Adrenal gland (tissue), 12 donors: ENCODE results near the gene SLC27A6. TPM values are rescaled to one million over a fixed set of nuclear protein-coding genes. Genes with fewer than 3 reads are reported as not detected.
"Not testable (repeated sequence)": the region's sequence is repeated elsewhere in the genome, so short reads cannot be mapped to it uniquely, and the experiment has no call there.

Experiments used
- DNase-seq, 7 donors: peaks; one replicate each; pipeline ENCODE4 v3.0.0-alpha.2; 2019 to 2020
- H3K27ac ChIP-seq, 5 donors: fragments of 200-600 bp; sonication (generic) in 4 of 5; 1 replicate in 3 of 5; 2 replicates in 2 of 5; pipeline versions ENCODE4 v1.5.1 to v1.8.0; 2016 to 2020; ENCODE audit warnings: mild to moderate bottlenecking in 1 of 5
- H3K27me3 ChIP-seq: fragments of 200-600 bp; 2 replicates; pipeline ENCODE4 v1.8.0; 2021
- H3K36me3 ChIP-seq, 2 donors: fragments of 200-600 bp; replicated peaks in 1 of 2; 1 replicate in 1 of 2; 2 replicates in 1 of 2; pipeline versions ENCODE4 v1.5.1 to v1.8.0; 2018 to 2022
- H3K4me1 ChIP-seq, 2 donors: fragments of 200-600 bp; replicated peaks in 1 of 2; 1 replicate in 1 of 2; 2 replicates in 1 of 2; pipeline versions ENCODE4 v1.5.1 to v1.8.0; 2018 to 2021
- H3K4me3 ChIP-seq, 4 donors: fragments of 200-600 bp; sonication (generic) in 3 of 4; one replicate each; pipeline ENCODE4 v1.5.1; 2016 to 2018
- H3K9me3 ChIP-seq, 3 donors: fragments of 200-600 bp; sonication (generic) in 1 of 3; replicated peaks in 1 of 3; 1 replicate in 2 of 3; 2 replicates in 1 of 3; pipeline versions ENCODE4 v1.5.1 to v1.8.0; 2016 to 2021
- CTCF ChIP-seq, 6 experiments: fragments of 450-650 bp in 4 of 6; fragments of 200-600 bp in 2 of 6; sonication (generic) in 1 of 6; IDR thresholded peaks; 1 replicate in 5 of 6; 2 replicates in 1 of 6; pipeline versions ENCODE4 v1.5.1 to v1.8.0; 2016 to 2021; ENCODE audit warnings: antibody characterized with exemption in 6 of 6, mild to moderate bottlenecking in 2 of 6, moderate library complexity in 1 of 6
- POLR2A ChIP-seq, 2 donors: fragments of 450-650 bp; IDR thresholded peaks; one replicate each; pipeline ENCODE4 v1.6.1; 2017; ENCODE audit warnings: antibody characterized with exemption in 2 of 2, mild to moderate bottlenecking in 2 of 2, moderate library complexity in 1 of 2
- WGBS, 4 donors: extraction: QIAGEN DNeasy Blood & Tissue Kit in 2 of 4; methylation state at CpG; one replicate each; pipeline versions ENCODE4 v1.1.5 to v1.1.7; 2013 to 2017; 5-methylcytosine and 5-hydroxymethylcytosine counted together
- intact Hi-C, 2 donors: fragments of 100-400 bp; cut with DNase I; formaldehyde crosslinking; loops; one replicate each; pipeline versions ENCODE4 v1.14.1 to v1.15.0; 2022 to 2023
- polyA plus RNA-seq, 3 donors: library from polyadenylated mRNA; stranded (reverse); fragments of 200-250 nt in 2 of 3; fragments of 350-450 nt in 1 of 3; fragmentation: Illumina TruSeq in 1 of 3; extraction: RNeasy Lipid Tissue Mini Kit (QIAGEN cat#74804) in 1 of 3; gene quantifications; one replicate each; pipeline ENCODE4 v1.2.3, GENCODE V29; 2013 to 2014
- total RNA-seq, 9 donors: library from RNA; depleted of rRNA in 4 of 9; stranded (reverse); fragments of >200 nt in 4 of 9; fragments of 120-200 nt in 1 of 9; fragmentation: NEBNext Ultra II Directional in 1 of 9; extraction: Animal tissue kit (Norgen Biotek cat#: 25700) in 1 of 9; gene quantifications; one replicate each; pipeline versions ENCODE4 v1.1.0 to v1.2.4, GENCODE V29; 2013 to 2023
- donor health status: healthy with polysubstance abuse.
- donor health status: Bipolar disorder and iron deficiency.
- donor health status: DM: yes; HTN: yes; CAD: no.
- donor health status: DM: no; HTN: no; CAD: no.
- donor health status: DM: no; HTN: no; CAD: no.
- donor health status: DM: yes; HTN: yes; CAD: no.

SLC27A6 gene
- total and polyA plus RNA-seq, 12 donors, result 1.0 to 108 (median 12.1) TPM

GRCh38 chr5:129022599-129022998 lies 57.3 kb downstream of the SLC27A6 start:
- Histone ChIP-seq H3K27me3 (no peaks in the 10 kb centered on the region), H3K4me1 (no peaks in the 10 kb centered on the region), H3K9me3 (no peaks in the 10 kb centered on the region), H3K27ac (no peak overlapping the region), H3K36me3 (no peaks in the 10 kb centered on the region), H3K4me3 (no peak overlapping the region)
- DNase-seq, result no peak
- TF ChIP-seq CTCF (IDR thresholded peaks at IDR 0.05) (no peak), POLR2A (IDR thresholded peaks at IDR 0.05) (no peak)
- 85 to 94% (median 91%) methylated on average over 2 of the region's 2 CpGs for WGBS, 4 donors
- intact Hi-C loops, result no loop called here

DNA sequence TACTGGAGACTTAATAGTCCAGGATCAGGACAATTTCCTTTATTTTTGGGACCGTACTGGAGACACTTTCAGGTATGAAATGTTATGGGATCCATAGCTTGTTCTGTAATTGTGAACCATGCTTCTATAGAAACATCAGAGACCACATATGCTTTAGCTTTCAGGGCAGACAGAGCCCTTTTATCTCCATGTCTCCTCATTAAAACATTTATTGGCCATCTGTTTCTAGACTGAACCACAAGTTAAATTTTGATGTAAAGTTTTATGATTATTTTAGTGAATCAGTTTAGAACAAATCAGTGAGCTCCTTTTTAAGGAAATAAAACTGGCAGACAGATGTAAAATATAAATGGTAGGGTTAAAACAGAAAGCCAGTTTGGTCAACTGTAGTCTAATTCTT lies 62.0 kb downstream of the SLC27A6 start:
- intact Hi-C loops, result no loop called here
- Histone ChIP-seq H3K4me1 (no peaks in the 10 kb centered on the region), H3K27ac (no peak overlapping the region), H3K36me3 (no peaks in the 10 kb centered on the region), H3K27me3 (no peaks in the 10 kb centered on the region), H3K9me3 (no peaks in the 10 kb centered on the region), H3K4me3 (no peak overlapping the region)
- WGBS, 4 donors, result 84 to 97% (median 94%) methylated on average over 1 of the region's 1 CpG
- TF ChIP-seq CTCF (IDR thresholded peaks at IDR 0.05) (no peak), POLR2A (IDR thresholded peaks at IDR 0.05) (no peak)
- no peak for DNase-seq

DNA sequence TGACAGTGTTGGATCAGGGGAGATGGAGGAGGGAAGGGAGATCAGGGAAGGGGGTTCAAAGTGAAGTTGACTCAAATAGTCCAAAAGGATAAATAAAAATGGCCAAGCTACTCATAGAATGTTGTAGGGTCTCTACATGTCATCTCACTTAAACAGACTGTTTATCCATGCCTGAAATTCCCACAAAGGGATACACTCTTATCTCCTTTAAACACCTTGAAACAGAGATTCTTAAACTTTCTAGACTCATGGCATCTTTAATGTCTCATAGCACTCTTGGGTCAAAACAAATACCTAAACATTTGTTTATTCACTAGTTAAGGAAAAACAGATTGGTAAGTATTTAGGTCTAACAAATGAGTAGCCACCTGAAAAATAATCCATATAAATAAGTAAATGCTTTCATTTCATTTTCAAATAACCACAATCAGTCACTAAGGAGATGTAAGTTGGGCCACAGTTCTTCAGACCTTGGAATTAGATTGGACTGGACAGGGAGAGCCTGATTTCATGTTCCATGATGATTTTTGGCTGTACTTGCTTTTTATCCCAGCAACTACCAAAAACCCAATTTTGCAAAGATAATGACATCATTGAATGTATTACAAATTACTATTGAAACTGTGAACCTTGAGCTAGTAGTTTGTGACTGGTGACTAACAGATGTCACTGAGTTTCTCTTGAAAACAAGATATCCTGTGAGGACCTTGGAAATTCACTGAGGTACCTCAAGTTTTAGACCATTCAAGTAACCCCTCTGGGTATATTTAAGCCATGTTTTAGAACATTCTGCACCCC lies 66.8 kb downstream of the SLC27A6 start:
- TF ChIP-seq CTCF (IDR thresholded peaks at IDR 0.05) (no peak), POLR2A (IDR thresholded peaks at IDR 0.05) (no peak)
- Histone ChIP-seq H3K27ac (no peak overlapping the region), H3K36me3 (no peaks in the 10 kb centered on the region), H3K27me3 (no peaks in the 10 kb centered on the region), H3K4me3 (no peak overlapping the region), H3K9me3 (no peaks in the 10 kb centered on the region), H3K4me1 (no peaks in the 10 kb centered on the region)
- no peak for DNase-seq
- intact Hi-C loops, result no loop called here

GRCh38 chr5:129036257-129036656 lies 71.0 kb downstream of the SLC27A6 start:
- DNase-seq, H3K4me1 ChIP-seq, H3K36me3 ChIP-seq, H3K4me3 ChIP-seq, H3K27ac ChIP-seq, H3K27me3 ChIP-seq, H3K9me3 ChIP-seq, intact Hi-C loops: not testable (repeated sequence)
- WGBS, 4 donors, result 86 to 96% (median 90%) methylated on average over 3 of the region's 3 CpGs
